Measurements from ENCODE around the gene KCTD1. TPM values are rescaled to one million over a fixed set of nuclear protein-coding genes. Genes with fewer than 3 reads are reported as not detected.

The KCTD1 gene
- total and polyA plus RNA-seq, 8 donors: 4.3 to 16.8 (median 8.1) TPM

DNA sequence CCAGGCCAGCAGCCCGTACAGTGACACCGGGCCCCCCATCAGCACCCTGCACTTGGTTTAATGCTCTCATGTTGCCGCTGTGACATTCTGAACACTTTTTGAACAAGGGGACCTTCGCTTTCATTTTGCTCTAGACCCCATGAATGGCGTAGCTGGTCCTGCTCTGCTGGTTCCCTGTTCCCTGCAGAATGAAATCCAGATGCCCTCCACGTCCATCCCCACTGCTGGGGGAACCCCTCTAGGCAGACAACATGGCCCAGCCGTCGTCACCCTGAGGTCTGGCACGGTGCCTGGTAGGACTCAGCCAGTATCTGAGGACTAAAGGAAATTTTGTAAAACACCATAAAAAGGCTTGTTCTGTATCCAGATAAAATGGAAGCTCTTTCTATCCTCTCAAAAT is 128.6 kb downstream of the KCTD1 start:
- FAIRE-seq: no peak
- no peak for DNase-seq
- Histone ChIP-seq H3K36me3 (no peaks in the 10 kb centered on the region), H3K27ac (no peak overlapping the region), H3K4me3 (no peak overlapping the region), H3K27me3 (no peaks in the 10 kb centered on the region), H3K4me1 (no peaks in the 10 kb centered on the region), H3K9me3 (no peaks in the 10 kb centered on the region)
- 77 to 80% methylated on average over 9 of the region's 9 CpGs for WGBS, 2 donors
- intact Hi-C loops (cut with DNase I): no loop called here
- TF ChIP-seq, protein P1, sequence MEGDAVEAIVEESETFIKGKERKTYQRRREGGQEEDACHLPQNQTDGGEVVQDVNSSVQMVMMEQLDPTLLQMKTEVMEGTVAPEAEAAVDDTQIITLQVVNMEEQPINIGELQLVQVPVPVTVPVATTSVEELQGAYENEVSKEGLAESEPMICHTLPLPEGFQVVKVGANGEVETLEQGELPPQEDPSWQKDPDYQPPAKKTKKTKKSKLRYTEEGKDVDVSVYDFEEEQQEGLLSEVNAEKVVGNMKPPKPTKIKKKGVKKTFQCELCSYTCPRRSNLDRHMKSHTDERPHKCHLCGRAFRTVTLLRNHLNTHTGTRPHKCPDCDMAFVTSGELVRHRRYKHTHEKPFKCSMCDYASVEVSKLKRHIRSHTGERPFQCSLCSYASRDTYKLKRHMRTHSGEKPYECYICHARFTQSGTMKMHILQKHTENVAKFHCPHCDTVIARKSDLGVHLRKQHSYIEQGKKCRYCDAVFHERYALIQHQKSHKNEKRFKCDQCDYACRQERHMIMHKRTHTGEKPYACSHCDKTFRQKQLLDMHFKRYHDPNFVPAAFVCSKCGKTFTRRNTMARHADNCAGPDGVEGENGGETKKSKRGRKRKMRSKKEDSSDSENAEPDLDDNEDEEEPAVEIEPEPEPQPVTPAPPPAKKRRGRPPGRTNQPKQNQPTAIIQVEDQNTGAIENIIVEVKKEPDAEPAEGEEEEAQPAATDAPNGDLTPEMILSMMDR (IDR thresholded peaks at IDR 0.05): no peak
- ATAC-seq: no peak

DNA sequence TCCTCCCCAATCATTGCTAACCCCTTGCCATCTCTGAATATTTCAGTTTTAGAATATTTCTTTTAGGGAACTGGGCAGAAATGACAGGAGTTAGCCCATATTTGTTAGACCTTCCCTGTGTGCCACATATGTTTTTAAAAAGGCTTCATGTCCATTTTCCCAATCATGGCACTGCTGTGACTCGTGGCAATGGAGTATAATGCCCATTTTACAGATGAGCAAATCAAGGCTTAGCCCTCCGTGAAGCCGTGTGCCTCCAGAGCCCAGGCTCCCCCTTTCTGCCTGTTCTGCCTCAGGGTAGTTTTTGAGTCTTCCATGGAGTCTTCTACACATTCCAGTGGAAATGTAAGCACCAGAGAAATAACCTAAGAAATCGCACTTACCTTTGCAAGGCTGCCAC is 130.1 kb downstream of the KCTD1 start:
- H3K36me3 ChIP-seq: no peaks in the 10 kb centered on the region
- H3K27me3 ChIP-seq: no peaks in the 10 kb centered on the region
- DNase-seq: no peak
- H3K4me1 ChIP-seq: no peaks in the 10 kb centered on the region
- TF ChIP-seq, protein P1 (IDR thresholded peaks at IDR 0.05): no peak
- H3K4me3 ChIP-seq: no peak overlapping the region
- intact Hi-C loops (cut with DNase I): no loop called here
- ATAC-seq: no peak
- no peaks in the 10 kb centered on the region for H3K9me3 ChIP-seq
- WGBS, 2 donors: 89 to 92% methylated on average over 4 of the region's 4 CpGs
- no peak for FAIRE-seq
- H3K27ac ChIP-seq: no peak overlapping the region

DNA sequence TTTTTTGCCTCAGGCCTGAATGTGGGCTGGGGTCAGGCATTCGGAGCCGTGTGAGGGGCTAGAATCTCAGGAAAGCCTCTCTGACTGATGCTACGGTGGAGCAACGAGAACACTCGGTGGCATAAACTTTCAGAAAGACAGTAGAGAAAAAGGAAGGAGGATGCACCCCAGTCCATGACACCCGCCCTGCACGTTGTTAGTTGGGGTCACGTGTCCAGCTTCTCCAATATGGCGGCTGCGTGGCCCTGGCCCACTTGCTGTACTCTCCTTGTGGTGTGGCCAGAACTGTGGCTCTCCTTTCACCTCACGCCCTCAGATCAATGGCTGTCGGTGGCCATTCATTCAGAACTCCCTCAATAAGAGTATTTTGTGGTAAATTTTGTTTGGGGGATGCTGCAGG is 131.2 kb downstream of the KCTD1 start:
- H3K9me3 ChIP-seq: no peaks in the 10 kb centered on the region
- 88 to 95% methylated on average over 12 of the region's 12 CpGs for WGBS, 2 donors
- no peaks in the 10 kb centered on the region for H3K4me1 ChIP-seq
- no peak overlapping the region for H3K27ac ChIP-seq
- H3K36me3 ChIP-seq: no peaks in the 10 kb centered on the region
- no peak for FAIRE-seq
- H3K4me3 ChIP-seq: no peak overlapping the region
- no peaks in the 10 kb centered on the region for H3K27me3 ChIP-seq
- DNase-seq: no peak
- intact Hi-C loops (cut with DNase I): no loop called here
- ATAC-seq: no peak
- TF ChIP-seq, protein P1 (IDR thresholded peaks at IDR 0.05): no peak

- no peak overlapping the region for H3K4me3 ChIP-seq
- WGBS, 2 donors: 90 to 94% methylated on average over 8 of the region's 8 CpGs
- no peaks in the 10 kb centered on the region for H3K4me1 ChIP-seq
- no peaks in the 10 kb centered on the region for H3K9me3 ChIP-seq
- DNase-seq (no peak), FAIRE-seq (no peak), ATAC-seq (no peak)
- intact Hi-C loops (cut with DNase I): no loop called here
- no peaks in the 10 kb centered on the region for H3K27me3 ChIP-seq
- no peak overlapping the region for H3K27ac ChIP-seq
- no peaks in the 10 kb centered on the region for H3K36me3 ChIP-seq
- TF ChIP-seq, protein P1 (IDR thresholded peaks at IDR 0.05): no peak
Measured at GRCh38 chr18:26416652-26417150, 131.7 kb downstream of the KCTD1 start.

DNA sequence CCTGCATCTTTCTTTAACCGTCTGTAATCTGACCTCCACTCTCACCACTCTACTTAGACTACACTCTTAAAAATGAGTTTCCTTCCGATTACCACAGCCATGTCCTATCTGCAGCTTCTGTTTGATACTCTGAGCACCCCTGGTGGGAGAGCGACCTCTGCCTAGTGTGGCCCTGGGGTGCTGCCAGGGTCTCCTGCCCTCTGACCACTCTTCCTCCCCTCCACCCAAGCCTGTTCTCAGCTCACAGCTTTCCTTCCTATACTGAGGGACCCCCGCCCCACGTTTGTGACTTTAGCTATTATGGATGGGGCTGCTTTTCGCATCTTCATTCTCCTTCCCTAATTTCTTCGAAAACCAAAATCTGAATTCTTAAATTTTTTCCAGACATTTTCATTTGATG is 132.7 kb downstream of the KCTD1 start:
- Histone ChIP-seq H3K36me3 (no peaks in the 10 kb centered on the region), H3K4me1 (no peaks in the 10 kb centered on the region), H3K4me3 (no peak overlapping the region), H3K27me3 (no peaks in the 10 kb centered on the region), H3K9me3 (no peaks in the 10 kb centered on the region), H3K27ac (no peak overlapping the region)
- DNase-seq (no peak), ATAC-seq (no peak), FAIRE-seq (no peak)
- WGBS, 2 donors: 67 to 75% methylated on average over 7 of the region's 7 CpGs
- intact Hi-C loops (cut with DNase I): no loop called here
- TF ChIP-seq, protein P1 (IDR thresholded peaks at IDR 0.05): no peak

Measured in pancreas (tissue), 10 donors.